Stomach (tissue), 9 donors: ENCODE data around the gene RCBTB2. TPM values are rescaled to one million over a fixed set of nuclear protein-coding genes. Genes with fewer than 3 reads are reported as not detected.
A peak's percentile ranks its signal among the peaks of the same experiment; 100 is the strongest.

Source experiments
- DNase-seq, 2 donors: peaks; one replicate each; pipeline versions ENCODE4 v3.0.0 to v3.0.0-alpha.2; 2013 to 2019
- H3K27ac ChIP-seq, 5 donors: fragments of 200-600 bp in 4 of 5; sonication (generic) in 4 of 5; one replicate each; pipeline ENCODE4 v1.5.1; 2013 to 2019; ENCODE audit warnings: mild to moderate bottlenecking in 1 of 5, moderate library complexity in 1 of 5
- H3K27me3 ChIP-seq, 3 donors: fragments of 200-600 bp; sonication (generic); one replicate each; pipeline ENCODE4 v1.5.1; 2017 to 2019; ENCODE audit warnings: mixed run types in 1 of 3
- H3K36me3 ChIP-seq, 4 donors: fragments of 200-600 bp; sonication (generic); 1 replicate in 3 of 4; 2 replicates in 1 of 4; pipeline ENCODE4 v1.5.1; 2016 to 2019
- H3K4me1 ChIP-seq, 4 donors: fragments of 200-600 bp; sonication (generic); one replicate each; pipeline ENCODE4 v1.5.1; 2016 to 2019
- H3K4me3 ChIP-seq, 4 donors: fragments of 200-600 bp; sonication (generic) in 3 of 4; one replicate each; pipeline ENCODE4 v1.5.1; 2016 to 2019; ENCODE audit warnings: mild to moderate bottlenecking in 1 of 4
- H3K9me3 ChIP-seq, 4 donors: fragments of 200-600 bp; sonication (generic); one replicate each; pipeline ENCODE4 v1.5.1; 2016 to 2019
- EP300 ChIP-seq: sonication (generic); formaldehyde crosslinking; IDR thresholded peaks from one replicate; pipeline ENCODE4 v1.6.1; 2017; ENCODE audit warnings: antibody characterized with exemption
- POLR2A ChIP-seq, 4 donors: fragments of 450-650 bp; IDR thresholded peaks; one replicate each; pipeline ENCODE4 v1.6.1; 2016; ENCODE audit warnings: antibody characterized with exemption in 4 of 4, control low read depth in 2 of 4, mild to moderate bottlenecking in 1 of 4, moderate library complexity in 1 of 4
- POLR2AphosphoS5 ChIP-seq, 3 donors: sonication (generic); formaldehyde crosslinking; IDR thresholded peaks; one replicate each; pipeline ENCODE4 v1.6.1; 2016; ENCODE audit warnings: antibody characterized with exemption in 3 of 3
- WGBS, 5 donors: extraction: QIAGEN DNeasy Blood & Tissue Kit in 3 of 5; methylation state at CpG; one replicate each; pipeline versions ENCODE4 v1.1.5 to v1.1.7; 2013 to 2018; 5-methylcytosine and 5-hydroxymethylcytosine counted together
- intact Hi-C: fragments of 100-400 bp; cut with DNase I; formaldehyde crosslinking; loops from one replicate; pipeline ENCODE4 v1.15.1; 2023; ENCODE audit warnings: low total_unique reads
- polyA plus RNA-seq, 3 donors: library from polyadenylated mRNA; stranded (reverse); fragments of 200-250 nt; gene quantifications; one replicate each; pipeline ENCODE4 v1.2.3, GENCODE V29; 2013
- total RNA-seq, 5 donors: library from RNA; depleted of rRNA; stranded (reverse); fragments of >200 nt; gene quantifications; one replicate each; pipeline versions ENCODE4 v1.1.0 to v1.2.3, GENCODE V29; 2014 to 2016
- TF ChIP-seq, protein P1 (sequence below), 7 experiments: fragments of 450-650 bp in 4 of 7; fragments of 200-600 bp in 3 of 7; sonication (generic) in 3 of 7; IDR thresholded peaks; one replicate each; pipeline ENCODE4 v1.5.1; 2016 to 2019; ENCODE audit warnings: antibody characterized with exemption in 7 of 7, control low read depth in 2 of 7, mild to moderate bottlenecking in 1 of 7
- donor health status: healthy with polysubstance abuse.
- donor health status: Bipolar disorder and iron deficiency.
- donor health status: healthy.

The RCBTB2 gene
- total and polyA plus RNA-seq, 8 donors, result 0.29 to 56.6 (median 7.6) TPM

DNA sequence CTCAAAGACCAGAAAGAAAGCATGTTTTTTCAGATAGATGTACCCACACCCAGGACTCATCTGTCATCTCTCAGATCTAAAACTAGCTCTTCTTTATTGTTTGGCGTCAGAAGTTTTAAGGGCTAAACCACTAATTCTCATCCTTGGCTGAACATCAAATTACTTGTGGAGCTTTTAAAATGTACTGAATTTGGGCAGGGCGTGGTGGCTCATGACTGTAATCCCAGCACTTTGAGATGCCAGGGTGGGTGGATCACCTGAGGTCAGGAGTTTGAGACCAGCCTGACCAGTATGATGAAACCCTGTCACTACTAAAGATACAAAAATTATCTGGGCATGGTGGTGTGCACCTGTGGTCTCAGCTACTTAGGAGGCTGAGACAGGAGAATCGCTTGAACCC lies 47.4 kb downstream of the RCBTB2 start:
- Histone ChIP-seq H3K4me3 (no peak overlapping the region), H3K36me3 (peaks cover 0 to 46% (median 15%) of the 10 kb centered on the region in 4 donors), H3K9me3 (no peaks in the 10 kb centered on the region), H3K27me3 (no peaks in the 10 kb centered on the region), H3K27ac (no peak overlapping the region), H3K4me1 (peaks cover 0 to 8% (median 2%) of the 10 kb centered on the region in 4 donors)
- WGBS, 5 donors, result 84 to 100% (median 95%) methylated on average over 3 of the region's 3 CpGs
- DNase-seq, result no peak
- TF ChIP-seq POLR2AphosphoS5 (IDR thresholded peaks at IDR 0.05) (no peak), EP300 (no peak), POLR2A (IDR thresholded peaks at IDR 0.05) (no peak)
- TF ChIP-seq, protein P1, sequence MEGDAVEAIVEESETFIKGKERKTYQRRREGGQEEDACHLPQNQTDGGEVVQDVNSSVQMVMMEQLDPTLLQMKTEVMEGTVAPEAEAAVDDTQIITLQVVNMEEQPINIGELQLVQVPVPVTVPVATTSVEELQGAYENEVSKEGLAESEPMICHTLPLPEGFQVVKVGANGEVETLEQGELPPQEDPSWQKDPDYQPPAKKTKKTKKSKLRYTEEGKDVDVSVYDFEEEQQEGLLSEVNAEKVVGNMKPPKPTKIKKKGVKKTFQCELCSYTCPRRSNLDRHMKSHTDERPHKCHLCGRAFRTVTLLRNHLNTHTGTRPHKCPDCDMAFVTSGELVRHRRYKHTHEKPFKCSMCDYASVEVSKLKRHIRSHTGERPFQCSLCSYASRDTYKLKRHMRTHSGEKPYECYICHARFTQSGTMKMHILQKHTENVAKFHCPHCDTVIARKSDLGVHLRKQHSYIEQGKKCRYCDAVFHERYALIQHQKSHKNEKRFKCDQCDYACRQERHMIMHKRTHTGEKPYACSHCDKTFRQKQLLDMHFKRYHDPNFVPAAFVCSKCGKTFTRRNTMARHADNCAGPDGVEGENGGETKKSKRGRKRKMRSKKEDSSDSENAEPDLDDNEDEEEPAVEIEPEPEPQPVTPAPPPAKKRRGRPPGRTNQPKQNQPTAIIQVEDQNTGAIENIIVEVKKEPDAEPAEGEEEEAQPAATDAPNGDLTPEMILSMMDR (IDR thresholded peaks at IDR 0.05), result no peak
- intact Hi-C loops, result no loop called here

DNA sequence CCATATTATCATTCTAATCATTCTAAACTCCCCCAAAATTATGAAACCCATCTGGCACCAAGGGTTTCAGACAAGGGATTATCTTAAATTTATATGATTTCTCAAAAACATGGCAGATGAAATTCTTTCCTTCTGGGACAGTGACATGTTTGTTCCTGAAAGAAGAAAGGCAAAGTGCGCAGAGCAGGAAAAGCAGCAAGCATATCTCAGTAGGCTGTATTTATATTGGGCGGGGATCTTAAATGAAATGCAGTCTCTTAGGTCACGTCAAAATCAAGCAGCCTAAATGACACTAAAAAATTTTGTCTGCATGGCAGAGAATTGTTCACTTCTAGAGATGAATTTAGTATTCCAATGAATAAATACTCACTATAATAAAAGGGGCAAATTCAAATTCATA lies 49.3 kb downstream of the RCBTB2 start:
- intact Hi-C loops, result no loop called here
- DNase-seq, result peak in 1 of 2 donors; percentile 64
- Histone ChIP-seq H3K36me3 (peaks cover 5 to 48% (median 27%) of the 10 kb centered on the region in 4 donors), H3K4me1 (peaks cover 0 to 8% (median 2%) of the 10 kb centered on the region in 4 donors), H3K9me3 (no peaks in the 10 kb centered on the region), H3K27me3 (no peaks in the 10 kb centered on the region), H3K27ac (no peak overlapping the region), H3K4me3 (no peak overlapping the region)
- TF ChIP-seq, protein P1 (IDR thresholded peaks at IDR 0.05), result no peak
- no peak for TF ChIP-seq POLR2AphosphoS5 (IDR thresholded peaks at IDR 0.05)
- TF ChIP-seq EP300, result no peak
- TF ChIP-seq POLR2A (IDR thresholded peaks at IDR 0.05), result no peak
- 29 to 76% (median 59%) methylated on average over 3 of the region's 3 CpGs for WGBS, 5 donors

DNA sequence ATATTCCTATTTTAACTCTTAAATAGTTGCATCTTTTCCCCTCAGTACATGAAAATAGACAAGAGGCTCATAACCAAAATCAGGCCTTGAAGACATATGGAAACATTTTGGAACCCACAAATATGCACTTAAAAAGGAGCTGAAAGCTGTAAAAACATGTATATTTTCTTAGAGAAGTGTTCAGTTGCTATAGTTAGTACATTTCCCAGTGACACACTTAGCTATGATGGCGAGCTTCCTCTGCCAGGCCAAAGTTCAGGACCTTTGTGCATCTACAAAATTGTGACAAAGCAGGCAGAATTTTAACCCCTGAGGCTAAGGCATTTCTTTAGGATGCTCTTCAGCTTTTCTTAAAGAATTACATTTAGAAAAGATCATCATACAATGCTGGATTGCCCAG lies 54.5 kb downstream of the RCBTB2 start:
- Histone ChIP-seq H3K9me3 (no peaks in the 10 kb centered on the region), H3K4me1 (no peaks in the 10 kb centered on the region), H3K4me3 (no peak overlapping the region), H3K27ac (no peak overlapping the region), H3K36me3 (peaks cover 7 to 47% (median 36%) of the 10 kb centered on the region in 4 donors), H3K27me3 (no peaks in the 10 kb centered on the region)
- DNase-seq, result no peak
- intact Hi-C loops, result no loop called here
- TF ChIP-seq, protein P1 (IDR thresholded peaks at IDR 0.05), result no peak
- TF ChIP-seq POLR2A (IDR thresholded peaks at IDR 0.05) (no peak), POLR2AphosphoS5 (IDR thresholded peaks at IDR 0.05) (no peak), EP300 (no peak)
- 65 to 71% (median 69%) methylated on average over 1 of the region's 1 CpG for WGBS, 5 donors

DNA sequence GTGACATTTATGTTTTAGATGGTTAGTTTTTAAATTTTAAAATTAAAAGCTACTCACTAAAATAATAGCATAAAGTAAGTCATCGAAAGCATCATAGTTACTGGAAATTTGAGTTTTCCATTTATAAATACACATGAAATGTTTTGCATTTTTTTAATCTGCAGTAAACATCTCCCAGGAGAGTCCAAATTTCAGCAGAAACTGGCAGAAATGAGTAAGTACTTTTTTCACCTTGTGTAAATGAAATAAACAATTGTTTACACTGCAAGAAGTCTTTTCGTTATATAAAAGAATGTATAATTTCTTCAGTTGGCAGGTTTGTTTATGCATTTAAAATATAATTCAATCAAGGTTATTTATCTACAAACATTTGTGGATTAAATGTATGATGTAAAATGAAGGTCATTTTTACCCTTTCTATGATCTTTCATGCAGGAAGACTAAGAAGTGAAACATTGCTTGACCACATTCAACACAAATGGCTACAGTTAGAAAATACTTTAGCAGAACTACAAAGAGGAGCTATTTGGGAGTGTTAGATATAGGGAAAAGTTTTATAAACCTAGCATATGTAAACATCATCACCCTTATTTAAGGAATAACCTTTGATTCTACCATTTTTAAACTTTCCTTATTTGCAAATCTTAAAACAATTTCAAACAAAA lies 55.6 kb downstream of the RCBTB2 start:
- intact Hi-C loops, result no loop called here
- peaks cover 7 to 50% (median 37%) of the 10 kb centered on the region in 4 donors for H3K36me3 ChIP-seq
- no peaks in the 10 kb centered on the region for H3K4me1 ChIP-seq
- 83 to 95% (median 87%) methylated on average over 2 of the region's 2 CpGs for WGBS, 5 donors
- DNase-seq, result no peak
- TF ChIP-seq, protein P1 (IDR thresholded peaks at IDR 0.05), result no peak
- H3K27ac ChIP-seq, result peak overlapping the region in 1 of 5 donors; percentile 14
- no peak overlapping the region for H3K4me3 ChIP-seq
- no peaks in the 10 kb centered on the region for H3K9me3 ChIP-seq
- no peaks in the 10 kb centered on the region for H3K27me3 ChIP-seq
